ENCODE results near the gene CYRIA. TPM values are rescaled to one million over a fixed set of nuclear protein-coding genes. Genes with fewer than 3 reads are reported as not detected.

The CYRIA gene
- total RNA-seq, 1 donor, result 0.43 TPM

GRCh38 chr2:16674154-16674553 lies 8.5 kb upstream of the CYRIA start:
- no peak for TF ChIP-seq CTCF (IDR thresholded peaks at IDR 0.05; ENCODE audit: insufficient read depth, low read depth, low read length)

GRCh38 chr2:16671760-16672159 lies 6.1 kb upstream of the CYRIA start:
- no peak overlapping the region for H3K4me3 ChIP-seq (ENCODE audit: low read depth, low read length)
- no peak for DNase-seq (ENCODE audit: low read depth)
- TF ChIP-seq CTCF (IDR thresholded peaks at IDR 0.05; ENCODE audit: insufficient read depth, low read depth, low read length), result no peak

More at GRCh38 chr2:16674154-16674553, 8.5 kb upstream of the CYRIA start:
- no peak overlapping the region for H3K4me3 ChIP-seq (ENCODE audit: low read depth, low read length)
- no peak for DNase-seq (ENCODE audit: low read depth)

- H3K4me3 ChIP-seq (ENCODE audit: low read depth, low read length), result no peak overlapping the region
- TF ChIP-seq CTCF (IDR thresholded peaks at IDR 0.05; ENCODE audit: insufficient read depth, low read depth, low read length), result no peak
- DNase-seq (ENCODE audit: low read depth), result no peak
These were observed 3.8 kb upstream of the CYRIA start for GRCh38 chr2:16669388-16669787.

DNA sequence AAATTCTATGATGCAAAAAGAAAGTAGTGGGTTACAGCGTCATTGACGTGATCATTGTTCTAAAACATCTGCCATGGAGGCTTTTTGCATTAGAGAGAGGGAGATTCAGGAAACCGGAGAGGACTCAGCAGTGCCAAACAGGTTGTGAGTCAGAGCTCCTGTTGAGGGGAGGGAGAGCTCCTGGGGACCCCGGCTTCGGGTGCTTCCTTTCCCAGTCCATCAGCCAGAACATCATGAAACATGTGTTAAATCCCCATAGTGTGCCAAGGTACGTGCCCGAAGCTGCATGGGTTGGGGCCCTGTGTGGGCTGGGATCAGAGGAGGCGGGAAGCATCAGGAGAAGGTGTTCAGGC lies 791 bp upstream of the CYRIA start:
- TF ChIP-seq CTCF (IDR thresholded peaks at IDR 0.05; ENCODE audit: insufficient read depth, low read depth, low read length), result no peak
- no peak overlapping the region for H3K4me3 ChIP-seq (ENCODE audit: low read depth, low read length)
- peak; percentile 50 for DNase-seq (ENCODE audit: low read depth)

GRCh38 chr2:16664809-16665747 lies 556 bp downstream of the CYRIA start:
- no peak for DNase-seq (ENCODE audit: low read depth)
- no peak for TF ChIP-seq CTCF (IDR thresholded peaks at IDR 0.05; ENCODE audit: insufficient read depth, low read depth, low read length)

GRCh38 chr2:16664052-16664731 lies 1.4 kb downstream of the CYRIA start:
- peak overlapping the region; percentile 73 for H3K4me3 ChIP-seq (ENCODE audit: low read depth, low read length)
- peak; percentile 80 for DNase-seq (ENCODE audit: low read depth)
- no peak for TF ChIP-seq CTCF (IDR thresholded peaks at IDR 0.05; ENCODE audit: insufficient read depth, low read depth, low read length)

More at GRCh38 chr2:16664809-16665747, 556 bp downstream of the CYRIA start:
- H3K4me3 ChIP-seq (ENCODE audit: low read depth, low read length), result peak overlapping the region; percentile 73

Measured in fibroblast of villous mesenchyme (primary cell).